Right atrium auricular region (tissue), 2 donors: Measurements from ENCODE around the gene APP. TPM values are rescaled to one million over a fixed set of nuclear protein-coding genes. Genes with fewer than 3 reads are reported as not detected.

Experiments used
- DNase-seq: peaks from one replicate; pipeline ENCODE4 v3.0.0-alpha.2; 2019; ENCODE audit warnings: low spot score
- H3K27ac ChIP-seq, 2 donors: fragments of 200-600 bp; sonication (generic); 1 replicate in 1 of 2; 2 replicates in 1 of 2; pipeline ENCODE4 v1.5.1; 2016 to 2019
- H3K27me3 ChIP-seq, 2 donors: fragments of 200-600 bp; sonication (generic); one replicate each; pipeline versions ENCODE4 v1.5.1 to v1.6.0; 2017 to 2019
- H3K36me3 ChIP-seq: fragments of 200-600 bp; sonication (generic); one replicate; pipeline ENCODE4 v1.5.1; 2016
- H3K4me1 ChIP-seq, 2 donors: fragments of 200-600 bp; sonication (generic); one replicate each; pipeline versions ENCODE4 v1.5.1 to v1.6.0; 2017 to 2019
- H3K4me3 ChIP-seq, 2 donors: fragments of 200-600 bp; sonication (generic); 1 replicate in 1 of 2; 2 replicates in 1 of 2; pipeline ENCODE4 v1.5.1; 2017 to 2019; ENCODE audit warnings: mild to moderate bottlenecking in 1 of 2, moderate library complexity in 1 of 2
- H3K9me3 ChIP-seq, 2 donors: fragments of 200-600 bp; sonication (generic); one replicate each; pipeline ENCODE4 v1.5.1; 2019
- CTCF ChIP-seq, 2 donors: fragments of 200-600 bp; sonication (generic); IDR thresholded peaks; one replicate each; pipeline ENCODE4 v1.5.1; 2019; ENCODE audit warnings: antibody characterized with exemption in 2 of 2
- total RNA-seq, 2 donors: library from RNA; depleted of rRNA; stranded (reverse); fragments of >200 nt; gene quantifications; one replicate each; pipeline ENCODE4 v1.1.0, GENCODE V29; 2016

The APP gene
- total RNA-seq, 2 donors from 2014 or later: 326 to 389 TPM

- H3K4me3 ChIP-seq: no peak overlapping the region
- no peaks in the 10 kb centered on the region for H3K9me3 ChIP-seq
- no peak overlapping the region for H3K27ac ChIP-seq
- peaks cover 0 to 15% of the 10 kb centered on the region in 2 donors for H3K4me1 ChIP-seq
- DNase-seq: no peak
- H3K36me3 ChIP-seq: no peaks in the 10 kb centered on the region
- no peaks in the 10 kb centered on the region for H3K27me3 ChIP-seq
- TF ChIP-seq CTCF (IDR thresholded peaks at IDR 0.05): no peak
Measured at GRCh38 chr21:25906587-25906986, 264.0 kb downstream of the APP start.

GRCh38 chr21:25905126-25905525 is 265.4 kb downstream of the APP start:
- Histone ChIP-seq H3K9me3 (no peaks in the 10 kb centered on the region), H3K27ac (no peak overlapping the region), H3K4me1 (peaks cover 0 to 15% of the 10 kb centered on the region in 2 donors), H3K27me3 (no peaks in the 10 kb centered on the region), H3K4me3 (no peak overlapping the region), H3K36me3 (no peaks in the 10 kb centered on the region)
- TF ChIP-seq CTCF (IDR thresholded peaks at IDR 0.05): no peak
- DNase-seq: no peak

GRCh38 chr21:25904044-25904695 is 266.4 kb downstream of the APP start:
- Histone ChIP-seq H3K27me3 (no peaks in the 10 kb centered on the region), H3K36me3 (no peaks in the 10 kb centered on the region), H3K4me3 (no peak overlapping the region), H3K9me3 (no peaks in the 10 kb centered on the region), H3K4me1 (peaks cover 0 to 15% of the 10 kb centered on the region in 2 donors), H3K27ac (no peak overlapping the region)
- TF ChIP-seq CTCF (IDR thresholded peaks at IDR 0.05): no peak
- no peak for DNase-seq

GRCh38 chr21:25903607-25904006 is 267.0 kb downstream of the APP start:
- H3K4me3 ChIP-seq: no peak overlapping the region
- peaks cover 0 to 15% of the 10 kb centered on the region in 2 donors for H3K4me1 ChIP-seq
- no peak for TF ChIP-seq CTCF (IDR thresholded peaks at IDR 0.05)
- no peak for DNase-seq
- H3K9me3 ChIP-seq: no peaks in the 10 kb centered on the region
- H3K27ac ChIP-seq: no peak overlapping the region
- H3K27me3 ChIP-seq: no peaks in the 10 kb centered on the region
- no peaks in the 10 kb centered on the region for H3K36me3 ChIP-seq

- no peak for DNase-seq
- Histone ChIP-seq H3K27me3 (no peaks in the 10 kb centered on the region), H3K4me1 (peaks cover 0 to 6% of the 10 kb centered on the region in 2 donors), H3K4me3 (no peak overlapping the region), H3K36me3 (no peaks in the 10 kb centered on the region), H3K27ac (no peak overlapping the region), H3K9me3 (no peaks in the 10 kb centered on the region)
- TF ChIP-seq CTCF (IDR thresholded peaks at IDR 0.05): no peak
Measured at GRCh38 chr21:25901330-25901979, 269.1 kb downstream of the APP start.
